ENCODE results near the gene YTHDF1.
A peak's percentile ranks its signal among the peaks of the same experiment; 100 is the strongest.

YTHDF1 gene

DNA sequence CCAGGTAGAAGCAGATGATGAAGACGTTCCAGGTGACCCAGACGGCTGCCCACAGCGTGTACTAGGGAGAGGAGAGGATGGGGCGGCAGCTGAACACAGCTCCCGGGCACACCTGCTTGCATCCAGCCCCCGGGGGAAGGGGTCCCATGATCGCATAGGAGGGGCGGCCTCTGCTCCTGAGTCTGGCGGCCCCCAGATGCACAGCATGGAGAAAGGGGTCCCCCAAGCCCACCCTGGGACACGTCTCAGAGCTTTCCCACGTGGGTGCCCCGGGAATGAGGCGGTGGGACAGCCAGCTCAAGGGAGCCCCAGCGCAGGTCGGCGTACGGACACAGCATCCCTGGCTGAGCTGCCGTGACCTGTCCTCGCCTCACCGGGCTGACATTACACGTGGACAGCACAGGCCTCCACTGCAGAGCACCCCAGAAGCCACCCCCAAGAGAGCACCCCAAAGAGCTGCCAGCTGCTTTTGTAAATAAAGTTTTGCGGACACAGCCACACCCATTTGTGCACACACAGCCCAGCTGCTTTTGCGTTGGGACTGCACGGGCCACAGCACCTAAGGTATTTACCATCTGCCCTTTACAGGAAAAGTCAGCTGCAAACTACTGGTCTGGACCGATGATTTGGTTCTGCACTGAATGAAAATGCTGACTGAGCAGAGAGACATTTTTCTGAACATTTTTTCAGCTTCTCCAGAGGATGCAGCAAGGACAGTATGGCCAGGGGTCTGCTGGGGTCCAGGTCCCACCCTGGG is 33.1 kb upstream of the YTHDF1 start:
- no peak for DNase-seq (ENCODE audit: low spot score)

DNA sequence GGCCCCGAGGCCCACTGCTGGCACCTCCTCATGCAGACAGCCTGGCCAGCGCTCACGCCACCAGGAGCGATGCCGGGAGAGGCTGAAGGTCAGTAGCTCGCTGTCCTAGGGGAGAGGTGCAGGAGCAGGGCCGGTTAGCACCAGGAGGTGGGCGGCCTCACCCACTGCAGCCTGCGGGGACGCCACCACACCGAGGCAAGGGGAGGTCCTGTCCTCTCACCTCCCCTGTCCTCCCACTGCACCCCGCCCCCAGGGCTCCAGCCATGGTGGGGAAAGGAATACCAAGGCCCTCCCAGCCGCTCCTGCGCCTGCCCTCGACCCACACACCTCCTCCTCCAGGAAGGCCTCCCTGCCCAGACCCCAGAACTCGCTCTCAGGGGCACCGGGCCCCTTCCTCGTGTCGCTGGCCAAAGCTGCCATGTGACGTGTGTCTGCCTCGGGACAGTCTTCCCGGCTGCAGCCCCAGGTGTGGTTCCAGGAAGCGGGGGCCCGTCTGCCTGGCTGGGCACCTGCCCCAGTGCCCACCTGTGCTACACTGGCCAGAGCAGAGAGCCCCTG is 31.8 kb upstream of the YTHDF1 start:
- DNase-seq (ENCODE audit: low spot score), result no peak

DNA sequence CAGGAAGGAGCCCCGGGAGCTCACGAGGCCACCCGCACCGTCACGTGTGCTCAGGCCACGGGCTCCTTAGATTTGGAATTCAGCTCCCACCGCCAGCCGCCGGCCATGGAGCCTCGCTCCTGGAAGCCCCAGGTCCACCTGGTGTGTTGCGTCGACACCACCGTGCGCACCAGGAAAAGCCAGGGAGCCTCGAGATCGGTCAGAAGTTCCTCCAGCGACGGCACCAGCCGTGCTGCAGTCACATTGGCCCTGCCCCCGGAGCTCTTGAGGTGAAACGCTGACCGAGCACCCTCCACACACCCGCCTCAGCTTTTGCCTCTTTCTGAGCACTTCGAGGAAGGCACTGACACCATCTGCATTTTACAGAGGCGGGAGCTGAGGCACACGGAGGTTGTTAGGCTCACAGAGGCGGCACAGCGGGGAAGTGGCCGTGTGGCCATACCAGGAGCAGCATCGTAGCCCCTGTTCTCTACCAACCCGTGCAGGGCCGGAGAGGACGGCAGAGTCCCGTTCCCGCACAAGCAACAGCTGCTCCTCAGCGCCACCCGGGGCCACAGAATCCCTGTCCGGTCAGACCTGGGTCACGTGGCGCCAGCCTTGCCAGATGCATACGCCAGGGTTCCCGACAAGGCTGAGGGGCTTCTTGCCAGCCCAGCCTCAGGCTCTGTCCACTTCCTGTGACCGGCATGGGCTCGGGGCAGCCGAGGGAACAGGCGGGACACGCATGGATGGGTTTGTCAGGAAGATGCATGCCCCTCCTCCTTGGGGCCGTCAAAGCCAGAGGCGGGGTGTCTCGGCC is 30.8 kb upstream of the YTHDF1 start:
- no peak for DNase-seq (ENCODE audit: low spot score)

DNA sequence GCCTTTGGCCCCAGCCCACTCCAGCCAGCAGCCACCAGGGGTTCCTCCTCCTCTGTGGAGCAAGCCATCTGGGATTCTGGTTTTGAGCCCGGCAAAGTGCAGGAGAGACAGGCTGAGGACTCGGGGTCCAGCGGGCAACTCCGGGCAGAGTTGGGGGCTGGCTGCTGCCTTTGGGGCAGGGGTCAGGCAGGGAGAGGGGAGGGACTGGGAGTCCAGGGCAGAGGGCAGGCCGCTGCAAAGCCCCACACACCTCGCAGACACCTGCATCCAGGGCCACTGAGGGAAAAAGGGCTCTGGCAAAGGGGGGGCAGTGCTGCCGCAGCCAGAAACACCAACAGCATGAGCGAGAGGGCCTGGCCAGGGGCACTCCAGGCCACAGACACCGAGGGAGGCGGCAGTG is 28.5 kb upstream of the YTHDF1 start:
- no peak for DNase-seq (ENCODE audit: low spot score)

DNA sequence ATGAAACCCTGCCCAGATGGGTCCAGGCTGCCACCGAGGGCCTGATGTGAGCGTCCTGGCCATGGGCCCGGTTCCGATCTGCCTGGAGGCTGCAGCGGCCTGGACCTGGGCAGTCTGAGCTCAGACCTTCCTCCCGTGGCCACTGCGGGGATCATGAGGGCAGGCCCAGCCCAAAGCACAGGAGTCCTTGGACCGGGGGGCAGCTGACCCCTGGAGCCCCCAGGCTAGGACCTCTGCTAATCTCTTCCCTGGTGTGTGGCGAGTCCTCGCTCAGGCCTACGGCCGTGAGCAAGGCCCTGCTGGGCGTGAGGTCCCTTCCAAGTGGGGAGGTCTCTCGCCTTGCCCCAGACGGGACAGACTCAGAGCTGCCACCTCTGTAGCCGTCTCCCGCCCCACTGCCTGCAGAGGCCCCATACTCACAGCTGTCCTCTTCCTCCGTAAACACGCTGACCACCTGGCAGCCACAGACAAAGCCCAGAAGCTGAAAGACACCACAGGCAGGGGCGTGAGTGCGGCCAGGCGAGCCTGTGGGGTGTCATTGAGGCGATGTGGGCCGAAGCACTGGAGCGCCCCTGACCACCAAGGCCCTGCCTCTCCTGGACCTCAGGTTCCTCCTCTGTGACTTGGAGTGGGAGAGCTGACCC is 27.8 kb upstream of the YTHDF1 start:
- DNase-seq (ENCODE audit: low spot score), result no peak

DNA sequence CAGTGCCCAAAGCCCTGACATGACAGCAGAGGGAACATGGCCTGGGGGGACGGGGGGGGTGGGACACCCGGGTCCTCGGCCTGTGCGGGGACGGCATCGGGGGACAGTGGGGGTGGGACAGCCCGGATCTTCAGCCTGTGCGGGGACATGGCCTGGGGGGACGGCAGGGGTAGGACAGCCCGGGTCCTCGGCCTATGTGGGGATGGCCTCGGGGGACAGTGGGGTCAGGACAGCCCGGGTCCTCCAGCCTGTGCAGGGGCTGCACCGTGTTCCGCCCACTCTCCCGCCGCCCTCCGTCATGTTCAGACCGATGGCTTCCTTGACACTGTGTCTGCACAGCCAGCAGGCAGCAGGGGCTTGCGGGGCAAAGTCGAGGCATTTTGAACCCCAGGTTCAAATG is 26.8 kb upstream of the YTHDF1 start:
- DNase-seq (ENCODE audit: low spot score), result no peak

DNA sequence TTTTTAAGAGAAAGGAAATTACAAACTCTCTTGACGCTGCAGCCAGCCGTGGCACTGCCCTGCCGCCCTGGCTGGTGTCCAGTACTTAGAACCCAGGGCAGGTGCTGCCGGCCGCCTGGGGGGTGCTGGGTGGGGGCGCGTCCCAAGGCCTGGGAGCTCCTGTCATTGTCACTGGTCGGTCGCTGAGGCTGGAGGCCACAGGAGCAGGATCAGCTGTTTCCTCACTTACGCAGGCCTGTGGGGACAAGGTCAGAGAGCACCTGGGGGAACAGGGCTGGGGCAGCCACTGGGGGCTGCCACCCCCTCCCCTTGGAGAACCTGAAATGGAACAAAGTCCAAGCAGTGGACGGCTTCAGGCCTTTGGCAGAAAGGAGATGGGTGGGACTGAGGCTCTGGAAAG is 25.3 kb upstream of the YTHDF1 start:
- no peak for DNase-seq (ENCODE audit: low spot score)

DNA sequence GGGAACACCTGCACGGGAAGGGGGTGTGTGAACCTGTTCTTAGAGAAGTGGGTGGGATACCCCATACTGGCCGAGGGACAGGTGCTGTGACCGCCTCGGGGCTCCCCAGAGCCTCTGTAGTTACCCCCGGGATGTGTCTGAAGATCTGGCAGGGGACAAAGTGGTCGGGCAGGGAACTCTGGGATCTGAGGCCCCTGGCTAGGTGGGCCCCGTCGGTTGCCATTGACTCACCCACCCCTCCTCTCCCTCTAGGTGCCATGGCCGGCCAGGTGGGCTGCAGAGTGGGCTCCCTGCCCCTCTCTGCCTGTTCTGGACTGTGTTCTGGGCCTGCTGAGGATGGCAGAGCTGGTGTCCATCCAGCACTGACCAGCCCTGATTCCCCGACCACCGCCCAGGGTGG is 24.1 kb upstream of the YTHDF1 start:
- no peak for DNase-seq (ENCODE audit: low spot score)

DNA sequence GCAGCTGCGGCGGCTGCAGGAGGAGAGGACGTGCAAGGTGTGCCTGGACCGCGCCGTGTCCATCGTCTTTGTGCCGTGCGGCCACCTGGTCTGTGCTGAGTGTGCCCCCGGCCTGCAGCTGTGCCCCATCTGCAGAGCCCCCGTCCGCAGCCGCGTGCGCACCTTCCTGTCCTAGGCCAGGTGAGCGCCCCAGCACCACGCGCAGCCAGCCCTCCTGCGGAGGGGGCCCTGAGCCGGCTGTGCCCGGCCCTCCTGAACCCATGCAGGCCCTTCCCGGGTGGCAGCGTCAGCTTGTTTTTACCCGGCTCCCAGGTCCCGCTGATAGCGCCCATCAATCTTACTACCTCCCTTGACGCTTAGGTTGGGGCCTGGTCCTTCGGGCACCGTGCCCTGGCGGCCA is 23.5 kb upstream of the YTHDF1 start:
- DNase-seq (ENCODE audit: low spot score), result no peak

DNA sequence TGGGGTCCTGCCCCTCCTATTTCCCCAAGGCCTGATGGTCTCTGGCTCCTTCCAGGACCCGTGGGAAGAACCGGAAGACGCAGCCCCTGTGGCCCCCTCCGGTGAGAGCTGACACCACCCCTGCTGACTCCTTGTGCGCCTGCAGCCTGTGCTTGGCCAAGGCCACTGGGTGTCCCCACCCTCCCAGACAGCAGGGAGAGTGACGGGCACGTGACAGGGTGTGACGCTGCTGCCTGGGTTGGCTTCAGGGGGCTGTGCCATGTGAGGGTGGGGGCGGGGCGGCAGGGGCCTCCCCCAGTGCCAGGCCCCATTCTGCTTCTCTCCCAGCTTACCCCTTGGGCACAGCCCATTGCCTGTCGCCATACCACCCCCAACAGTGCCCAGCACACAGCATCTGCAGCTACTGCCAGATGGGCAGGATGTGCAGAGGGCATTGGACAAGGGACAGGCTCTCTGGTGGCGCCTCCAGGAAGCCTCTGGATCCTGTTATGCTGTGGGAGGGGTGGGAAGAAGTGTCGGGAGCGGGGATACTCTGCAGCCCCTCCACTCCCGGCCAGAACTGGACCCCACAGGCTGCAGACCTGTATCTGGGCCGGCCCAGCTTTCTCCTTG is 22.7 kb upstream of the YTHDF1 start:
- DNase-seq (ENCODE audit: low spot score), result no peak

DNA sequence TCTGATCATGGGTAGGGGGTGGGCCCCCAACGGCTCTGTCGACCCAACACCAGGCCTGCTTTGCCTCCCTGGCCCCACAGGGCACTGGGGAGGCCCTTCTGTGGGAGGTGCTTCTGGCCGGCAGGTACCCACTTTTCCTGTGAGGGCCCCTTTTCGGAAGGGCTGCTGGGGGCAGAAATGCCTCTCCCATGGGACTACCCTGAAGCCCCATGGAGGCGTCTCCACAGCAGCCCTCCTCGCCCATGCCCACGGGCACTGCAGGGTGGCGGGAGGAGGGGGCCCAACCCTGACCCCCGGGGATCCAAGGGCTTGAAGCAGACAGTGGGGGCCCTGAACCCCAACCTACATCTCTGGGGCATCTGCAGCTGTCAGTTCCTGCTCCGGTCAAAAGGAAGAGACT is 22.1 kb upstream of the YTHDF1 start:
- no peak for DNase-seq (ENCODE audit: low spot score)

DNA sequence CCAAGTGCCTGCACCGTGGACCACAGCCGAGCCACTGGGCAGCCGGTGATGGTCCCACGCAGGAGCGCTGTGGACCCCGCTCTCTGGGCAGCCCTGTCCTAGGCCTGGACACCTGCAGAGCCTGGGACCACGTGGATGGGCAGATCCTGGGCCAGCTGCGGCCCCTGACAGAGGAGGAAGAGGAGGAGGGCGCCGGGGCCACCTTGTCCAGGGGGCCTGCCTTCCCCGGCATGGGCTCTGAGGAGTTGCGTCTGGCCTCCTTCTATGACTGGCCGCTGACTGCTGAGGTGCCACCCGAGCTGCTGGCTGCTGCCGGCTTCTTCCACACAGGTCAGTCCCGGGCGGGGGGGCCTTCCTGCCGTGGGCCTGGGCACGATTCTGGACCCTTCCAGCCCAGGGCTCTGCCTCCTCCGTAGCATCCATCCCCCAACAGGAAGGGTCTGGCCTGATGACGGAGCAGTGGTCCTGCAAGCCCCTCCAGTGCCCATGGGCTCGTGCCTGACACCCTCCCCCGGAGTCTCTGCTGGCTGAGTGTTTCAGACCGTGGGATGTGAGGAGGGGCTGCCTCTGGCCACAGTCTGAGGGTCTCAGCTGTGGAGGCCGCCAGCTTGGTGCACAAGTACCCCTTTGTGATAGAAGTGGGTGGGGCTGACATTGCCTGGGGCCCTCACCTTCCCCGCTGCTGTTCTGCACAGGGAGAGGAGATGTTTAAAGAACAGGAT is 20.3 kb upstream of the YTHDF1 start:
- no peak for DNase-seq (ENCODE audit: low spot score)

DNA sequence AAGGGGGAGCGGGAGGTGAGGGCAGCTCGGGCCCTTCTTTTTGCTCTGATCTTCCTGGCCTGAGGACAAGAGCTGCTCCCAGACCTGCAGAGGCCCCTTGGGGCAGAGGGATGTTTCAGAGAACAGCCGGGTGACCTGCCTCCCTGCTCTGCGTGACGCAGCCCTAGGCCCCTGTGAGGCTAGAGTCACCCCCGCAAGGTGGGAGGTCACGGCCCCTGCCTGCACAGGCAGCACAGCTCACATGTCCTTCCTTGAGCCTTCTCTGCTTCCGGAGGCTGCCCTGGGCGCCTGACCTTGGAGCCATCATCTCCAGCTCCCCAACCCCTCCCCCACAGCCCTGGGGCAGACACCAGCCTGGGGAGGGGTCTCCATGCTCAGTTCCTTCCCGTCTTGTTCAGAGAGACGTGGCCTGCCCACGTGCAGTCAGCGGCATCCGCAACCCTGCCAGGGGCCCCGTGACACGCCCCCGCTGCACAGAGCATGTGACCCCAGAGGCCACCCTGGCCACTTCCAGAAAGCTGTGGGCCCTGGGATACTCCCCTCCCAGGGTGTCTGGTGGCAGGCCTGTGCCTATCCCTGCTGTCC is 19.6 kb upstream of the YTHDF1 start, which contains the start of gene BIRC7:
BIRC7 (plus strand) TSS at position 507 of the 585 bp plus-strand sequence. CDS start 192 bp downstream, outside the sequence.
- DNase-seq (ENCODE audit: low spot score), result peak; percentile 42

DNA sequence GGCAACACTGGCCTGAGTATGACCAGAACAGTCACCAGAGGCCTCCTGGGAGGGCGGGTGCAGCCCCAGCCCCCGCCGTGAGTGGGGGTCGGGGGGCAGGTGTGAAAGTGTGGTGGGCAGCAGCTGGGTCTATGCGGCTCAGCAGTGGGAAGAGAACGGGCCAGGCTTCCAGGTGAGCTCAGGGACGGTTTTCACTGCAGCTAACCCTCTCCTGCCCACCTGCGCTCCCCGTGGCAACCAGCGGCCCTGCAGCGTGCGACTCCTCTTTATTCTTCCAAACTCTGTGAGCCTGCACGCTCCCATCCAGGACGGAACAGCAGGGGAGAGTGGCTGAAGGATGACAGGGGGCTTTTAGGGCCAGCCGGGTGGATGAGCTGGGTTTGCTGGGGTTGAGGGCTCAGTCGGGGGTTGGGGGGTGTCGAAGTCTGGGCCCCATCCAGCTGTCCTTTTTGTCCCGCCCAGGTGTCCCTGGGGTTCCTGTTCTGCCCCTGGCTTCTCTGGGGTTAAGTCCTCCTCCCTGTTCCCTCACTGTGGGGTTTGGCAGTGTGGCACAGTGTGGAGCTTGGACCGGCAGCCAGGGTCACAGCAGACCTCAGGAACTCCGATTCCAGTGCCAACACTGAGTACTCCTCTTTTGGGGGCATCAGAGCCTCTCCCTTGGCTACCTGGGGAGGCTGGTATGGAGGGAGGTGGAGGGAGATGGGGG is 18.9 kb upstream of the YTHDF1 start:
- no peak for DNase-seq (ENCODE audit: low spot score)

DNA sequence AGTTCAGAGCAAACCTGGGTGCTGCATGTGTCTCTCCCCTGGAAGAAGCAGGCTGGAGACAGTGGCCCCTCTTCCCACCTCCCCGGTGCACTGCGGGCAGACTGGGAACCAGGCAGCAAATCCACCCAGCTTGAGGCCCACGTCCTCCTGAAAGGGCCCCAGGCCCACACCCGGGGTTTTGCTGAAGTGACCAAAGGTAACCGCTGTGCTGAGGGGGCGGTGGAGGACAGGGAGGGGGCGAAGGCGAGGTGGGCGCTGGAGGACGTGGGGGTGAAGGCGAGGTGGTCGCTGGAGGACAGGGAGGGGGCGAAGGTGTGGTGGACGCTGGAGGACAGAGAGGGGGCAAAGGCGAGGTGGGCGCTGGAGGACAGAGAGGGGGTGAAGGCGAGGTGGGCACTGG is 18.0 kb upstream of the YTHDF1 start:
- no peak for DNase-seq (ENCODE audit: low spot score)

DNA sequence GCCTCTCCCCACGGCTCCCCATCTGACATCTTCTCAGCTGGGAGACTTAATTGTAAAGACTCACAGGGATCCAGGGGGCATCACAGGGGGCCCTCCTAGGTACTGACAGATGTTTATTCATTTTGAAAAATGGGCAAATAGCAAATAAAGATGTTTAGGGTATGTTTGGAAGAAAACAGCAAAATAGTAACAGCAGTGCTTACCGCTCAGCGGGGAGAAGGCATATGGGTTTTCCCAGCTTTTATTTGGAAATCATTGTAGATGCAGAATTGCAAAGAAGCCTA is 17.1 kb upstream of the YTHDF1 start:
- DNase-seq (ENCODE audit: low spot score), result no peak

DNA sequence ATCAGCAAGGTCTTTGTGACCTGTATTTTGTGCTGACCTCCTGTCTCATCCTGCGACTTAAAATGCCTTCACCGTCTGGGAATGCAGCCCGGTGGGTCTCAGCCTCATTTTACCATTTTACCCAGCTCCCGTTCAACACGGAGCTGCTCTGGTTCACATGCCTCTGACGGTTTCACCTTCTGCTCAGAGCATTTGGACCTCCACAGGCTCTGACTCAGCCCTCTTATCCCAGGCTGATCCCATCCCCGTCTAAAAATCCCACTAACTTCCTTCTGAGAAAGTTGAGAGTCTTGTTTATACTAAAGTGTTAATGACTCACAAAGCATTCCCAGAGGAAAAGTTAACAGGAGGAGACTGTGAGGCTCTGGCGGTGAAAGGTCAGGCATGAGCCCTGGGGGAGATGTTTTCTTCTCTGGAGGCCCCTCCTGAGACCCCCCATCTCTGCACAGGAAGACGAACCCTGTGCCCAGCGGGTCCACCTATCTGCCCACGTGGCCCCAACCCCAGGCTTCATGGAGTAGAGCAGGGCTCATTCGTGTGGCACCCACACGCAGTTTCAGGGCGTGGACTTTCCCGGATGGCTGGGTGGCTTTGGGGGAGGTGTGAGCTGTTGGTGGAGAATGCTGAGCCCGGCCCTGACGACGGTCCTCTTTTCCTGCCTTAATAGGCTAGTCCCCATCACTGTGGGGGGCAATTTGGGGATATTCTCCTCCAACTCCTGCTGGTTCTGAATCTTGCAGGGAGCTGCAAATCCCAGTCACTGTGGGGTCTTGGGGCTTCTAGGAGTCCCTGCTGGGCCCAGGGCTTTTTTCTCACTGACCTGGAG is 16.5 kb upstream of the YTHDF1 start:
- DNase-seq (ENCODE audit: low spot score), result peak; percentile 93

DNA sequence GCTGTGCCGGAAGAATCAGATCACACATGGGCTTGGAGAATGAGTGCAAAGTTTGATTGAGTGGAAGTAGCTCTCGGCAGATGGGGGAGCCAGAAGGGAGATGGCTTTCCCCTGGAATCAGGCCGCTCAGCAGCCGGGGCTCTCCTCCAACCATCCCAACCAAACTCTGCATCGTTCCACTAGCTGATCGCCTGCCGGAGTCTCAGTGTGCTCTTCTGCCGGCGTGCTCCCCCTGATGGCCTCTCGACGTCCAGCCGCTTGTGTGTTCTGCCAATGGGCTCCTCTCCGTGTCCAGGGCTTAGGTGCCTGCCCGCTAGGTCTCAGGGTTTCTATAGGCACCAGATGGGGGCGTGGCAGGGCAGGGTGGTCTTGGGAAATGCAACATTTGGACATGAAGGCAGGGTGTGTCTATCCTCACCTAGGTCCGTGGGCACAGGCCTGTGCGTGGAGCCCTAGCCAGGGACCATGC is 14.9 kb upstream of the YTHDF1 start:
- no peak for DNase-seq (ENCODE audit: low spot score)

DNA sequence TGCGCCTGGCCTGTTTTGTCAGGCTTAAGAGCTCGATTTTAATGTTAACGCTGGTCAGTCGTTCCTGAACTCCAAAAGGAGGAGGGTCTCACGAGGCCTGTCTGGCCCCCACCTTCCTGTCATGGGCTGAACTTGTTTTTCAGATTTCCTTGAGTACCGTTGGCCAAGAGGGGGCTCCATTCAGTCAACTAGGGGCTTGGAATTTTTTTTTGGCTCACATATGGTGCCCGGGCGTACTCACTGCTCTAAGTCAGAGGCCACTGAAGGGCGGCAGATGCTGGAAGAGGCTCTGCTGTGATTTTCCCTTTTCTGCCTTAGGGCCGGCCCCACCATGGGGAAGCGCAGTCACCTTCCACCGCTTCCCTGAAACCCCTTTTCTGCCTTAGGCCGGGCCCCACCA is 12.9 kb upstream of the YTHDF1 start:
- no peak for DNase-seq (ENCODE audit: low spot score)

DNA sequence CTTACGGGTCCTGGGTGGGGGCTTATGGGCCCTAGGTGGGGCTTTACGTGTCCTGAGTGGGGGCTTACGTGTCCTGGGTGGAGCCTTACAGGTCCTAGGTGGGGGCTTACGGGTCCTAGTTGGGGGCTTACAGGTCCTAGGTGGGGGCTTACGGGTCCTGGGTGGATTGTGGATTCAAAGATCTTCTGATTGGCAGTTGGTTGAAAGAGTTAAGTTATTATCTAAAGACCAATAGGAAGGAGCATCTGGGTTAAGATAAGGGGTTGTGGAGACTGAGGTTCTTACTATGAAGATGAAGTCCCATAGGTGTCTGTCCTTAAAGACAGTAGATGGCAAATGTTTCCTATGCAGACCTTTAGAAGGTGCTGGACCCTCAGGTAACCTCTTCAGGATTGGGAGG is 11.3 kb upstream of the YTHDF1 start:
- no peak for DNase-seq (ENCODE audit: low spot score)
